Skeletal muscle cell (primary cell): Measurements from ENCODE around the gene GFRA4.

Source experiments
- DNase-seq: peaks from one replicate; pipeline ENCODE4 v3.0.0-alpha.2; 2010; ENCODE audit warnings: low read depth
- H3K4me3 ChIP-seq: 2 replicates; pipeline ENCODE4 v1.5.1; 2011; ENCODE audit warnings: low read depth, mild to moderate bottlenecking, control low read depth, low read length, moderate library complexity

GFRA4 gene

DNA sequence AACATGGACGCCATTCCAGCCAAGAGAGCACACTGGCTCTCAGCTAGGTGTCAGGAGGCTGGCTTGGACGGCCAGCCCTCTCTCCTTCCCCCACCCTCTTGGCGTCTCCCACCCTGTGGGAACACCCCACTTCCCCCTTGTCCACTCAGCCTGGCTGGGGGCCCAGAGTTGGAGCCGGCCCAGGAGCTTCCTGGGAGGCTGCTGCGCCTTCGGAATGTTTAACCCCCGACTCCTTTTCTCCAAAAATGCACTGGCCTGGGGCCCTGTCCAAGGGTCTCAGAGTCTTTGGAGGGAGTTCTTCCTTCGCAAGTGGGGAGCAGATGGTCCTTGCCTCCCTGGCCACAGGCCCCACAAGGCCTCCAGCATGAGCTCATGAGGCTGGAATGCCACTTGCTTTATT lies 14.5 kb upstream of the GFRA4 start:
- DNase-seq: no peak
- no peak overlapping the region for H3K4me3 ChIP-seq

DNA sequence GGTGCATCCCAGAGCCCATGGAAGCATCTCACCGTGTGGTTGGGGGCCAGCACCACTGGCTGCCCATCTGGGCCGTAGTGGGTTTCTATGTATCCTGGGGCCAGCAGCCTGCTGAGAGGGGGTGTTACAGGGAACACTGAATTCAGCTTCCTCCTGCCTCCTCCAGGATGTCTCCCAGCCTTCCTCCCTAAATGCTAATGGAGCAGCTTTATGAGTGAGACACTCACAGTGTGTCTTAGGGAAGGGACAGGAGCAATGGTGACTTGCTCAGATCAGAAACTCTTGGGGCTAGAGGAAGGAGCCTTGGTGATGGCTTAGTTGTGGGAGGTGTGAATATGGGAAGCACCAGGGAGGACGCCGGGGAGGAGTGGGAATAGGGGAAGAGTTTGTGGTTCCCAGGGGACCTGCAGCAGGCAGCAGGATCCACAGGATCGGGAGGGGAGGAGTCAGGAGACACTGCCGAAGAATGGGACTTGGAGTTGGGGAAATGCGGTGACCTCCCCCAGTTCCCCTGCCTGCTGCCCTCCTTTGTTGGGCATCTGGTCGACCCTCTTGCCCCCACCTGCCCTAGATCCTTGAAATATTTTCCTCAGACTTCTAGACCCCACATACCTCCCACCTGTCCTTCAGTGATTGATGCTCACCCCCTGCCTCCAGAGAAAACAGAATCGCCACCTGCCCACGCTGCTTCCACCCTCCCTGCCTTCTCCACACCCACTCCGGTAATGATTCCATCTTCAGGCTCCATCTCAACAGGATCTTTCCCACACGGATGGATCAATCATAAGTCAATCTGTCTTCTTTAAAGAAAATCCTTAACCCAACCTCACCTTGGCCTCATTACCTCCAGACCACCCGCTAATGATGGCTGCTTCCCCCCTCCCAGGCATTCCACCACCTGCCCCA lies 12.0 kb upstream of the GFRA4 start:
- no peak overlapping the region for H3K4me3 ChIP-seq
- no peak for DNase-seq

DNA sequence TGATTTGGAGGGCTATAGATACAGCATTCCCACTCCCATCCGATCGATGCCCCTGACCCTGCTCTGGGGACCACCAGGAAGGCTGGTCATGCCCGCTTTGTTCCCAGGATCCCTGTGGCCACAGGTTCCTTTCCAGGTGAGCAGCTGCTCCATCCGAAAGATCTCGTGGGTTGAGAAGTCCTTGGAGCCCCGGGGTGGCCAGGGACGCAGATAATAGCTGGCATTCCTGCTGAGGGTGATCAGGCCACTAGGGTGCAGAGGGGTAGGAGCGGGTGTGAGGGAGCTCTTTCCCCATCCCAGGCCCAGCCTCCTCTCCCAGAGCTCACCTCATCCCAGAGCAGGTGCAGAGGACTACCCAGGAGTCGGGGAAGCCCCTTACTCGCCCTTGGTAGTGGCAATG lies 11.2 kb upstream of the GFRA4 start:
- no peak for DNase-seq
- H3K4me3 ChIP-seq: no peak overlapping the region

DNA sequence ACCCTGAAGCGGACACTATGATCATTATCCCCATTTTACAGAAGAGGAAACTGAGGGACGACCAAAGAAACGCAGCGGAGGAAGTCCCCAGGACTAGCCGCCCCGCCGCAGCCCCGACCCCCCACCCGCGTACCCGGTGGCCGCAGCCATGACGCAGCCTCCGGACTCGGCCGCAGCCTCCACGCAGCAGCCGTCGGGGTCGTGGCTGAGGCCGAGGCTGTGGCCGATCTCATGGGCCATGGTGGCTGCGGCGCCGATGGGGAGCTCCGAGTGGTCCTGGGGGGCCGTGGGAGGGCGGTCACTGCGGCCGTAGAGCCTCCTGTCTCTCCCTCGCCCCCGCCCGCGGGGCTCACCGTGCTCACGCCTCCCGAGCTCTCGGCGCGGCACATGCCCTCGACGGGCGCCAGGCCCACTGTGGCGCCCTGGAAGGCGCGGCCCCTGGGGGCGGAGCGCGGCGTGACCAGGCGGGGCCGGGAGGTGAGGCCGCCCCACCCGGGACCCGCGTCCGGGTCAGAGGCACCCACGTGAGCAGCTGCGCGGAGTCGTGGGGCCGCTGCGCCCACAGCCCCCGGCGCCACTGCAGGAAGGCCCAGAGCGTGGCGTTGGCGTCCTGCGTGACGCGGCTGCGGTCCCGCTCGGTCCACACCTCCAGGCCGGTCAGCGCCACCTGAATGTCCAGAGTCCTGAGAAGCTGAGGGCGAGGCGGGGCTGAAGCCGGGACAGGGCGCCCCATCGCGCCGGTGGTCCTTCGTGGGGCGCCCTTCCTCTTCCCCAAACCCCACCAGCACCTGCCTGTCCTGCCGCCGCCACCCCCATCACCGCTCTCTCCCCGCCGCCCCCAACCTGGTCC lies 10.2 kb upstream of the GFRA4 start:
- DNase-seq: no peak
- H3K4me3 ChIP-seq: no peak overlapping the region

DNA sequence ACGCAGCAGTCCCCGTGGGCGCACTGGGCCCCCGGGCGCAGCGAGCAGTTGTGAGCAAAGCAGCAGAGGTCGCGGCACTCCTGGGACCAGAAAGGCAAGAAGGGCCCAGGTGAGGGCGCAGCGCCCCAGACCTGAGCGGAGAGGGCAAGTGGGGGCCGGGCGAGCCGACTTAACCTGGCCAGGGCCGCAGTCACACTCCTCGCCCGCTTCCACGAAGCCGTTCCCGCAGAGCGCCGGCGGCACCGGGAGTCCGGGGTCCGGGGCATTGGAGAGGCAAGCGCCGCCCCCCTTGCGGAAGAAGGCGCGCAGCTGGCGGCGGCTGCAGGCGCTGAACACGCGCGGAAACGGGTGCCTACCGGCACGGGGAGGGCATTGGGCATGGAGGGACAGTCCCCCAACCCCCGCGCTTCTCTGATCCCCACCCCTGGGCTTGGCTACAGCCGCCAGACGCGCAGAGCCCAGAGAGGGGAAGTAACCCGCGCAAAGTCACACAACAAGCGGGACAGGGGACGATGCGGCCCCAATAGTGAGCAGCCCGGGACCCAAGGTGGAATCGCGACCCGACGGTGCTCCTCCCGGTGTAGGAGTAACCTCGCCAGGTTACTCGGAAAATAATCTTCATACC lies 9.5 kb upstream of the GFRA4 start:
- H3K4me3 ChIP-seq: no peak overlapping the region
- no peak for DNase-seq

DNA sequence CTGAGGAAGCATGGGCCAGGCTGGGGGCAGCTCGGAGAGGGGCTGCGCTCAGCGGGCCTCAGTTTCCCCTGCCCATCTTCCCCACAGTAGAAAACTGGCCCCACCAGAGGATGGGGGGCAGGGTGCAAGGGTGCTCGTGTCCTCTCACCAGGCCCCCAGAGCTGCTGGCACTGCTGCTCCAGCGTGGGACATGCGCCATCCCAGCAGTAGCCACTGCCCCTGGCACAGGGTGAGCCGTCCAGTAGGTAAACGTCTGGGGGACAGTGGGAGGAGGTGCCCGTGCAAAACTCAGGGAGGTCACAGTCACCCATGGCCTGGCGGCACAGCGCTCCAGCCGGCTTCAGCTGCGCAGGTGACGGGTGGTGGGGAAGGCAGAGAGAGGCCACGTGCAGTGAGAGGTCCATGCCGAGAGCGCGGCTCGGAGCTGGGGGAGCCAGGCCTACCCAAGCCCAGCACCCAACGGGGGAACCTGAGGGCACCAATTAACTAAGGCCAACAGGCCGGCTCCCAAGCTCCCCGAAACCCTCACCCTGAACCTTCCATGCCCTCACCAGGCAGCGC lies 8.9 kb upstream of the GFRA4 start:
- no peak overlapping the region for H3K4me3 ChIP-seq
- DNase-seq: no peak

DNA sequence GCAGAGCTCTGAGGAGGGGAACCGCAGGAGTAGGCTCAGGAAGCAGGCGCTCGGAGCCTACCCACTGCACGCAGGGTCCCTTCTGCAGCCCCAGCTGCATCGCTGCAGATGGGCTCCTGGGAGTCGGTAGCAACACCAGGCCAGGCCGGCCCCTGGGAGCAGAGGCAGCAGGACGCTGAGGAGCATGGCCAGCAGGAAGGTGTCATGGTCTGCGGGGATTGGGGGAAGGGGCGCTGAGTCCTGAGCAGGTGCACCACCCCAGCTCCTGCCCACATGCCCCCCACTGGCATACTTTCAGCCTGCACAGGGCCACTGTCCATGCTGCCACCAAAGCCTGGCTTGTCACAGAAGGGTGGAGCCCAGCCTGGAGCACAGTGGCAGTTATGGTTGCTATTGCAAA lies 7.7 kb upstream of the GFRA4 start:
- no peak overlapping the region for H3K4me3 ChIP-seq
- DNase-seq: no peak

DNA sequence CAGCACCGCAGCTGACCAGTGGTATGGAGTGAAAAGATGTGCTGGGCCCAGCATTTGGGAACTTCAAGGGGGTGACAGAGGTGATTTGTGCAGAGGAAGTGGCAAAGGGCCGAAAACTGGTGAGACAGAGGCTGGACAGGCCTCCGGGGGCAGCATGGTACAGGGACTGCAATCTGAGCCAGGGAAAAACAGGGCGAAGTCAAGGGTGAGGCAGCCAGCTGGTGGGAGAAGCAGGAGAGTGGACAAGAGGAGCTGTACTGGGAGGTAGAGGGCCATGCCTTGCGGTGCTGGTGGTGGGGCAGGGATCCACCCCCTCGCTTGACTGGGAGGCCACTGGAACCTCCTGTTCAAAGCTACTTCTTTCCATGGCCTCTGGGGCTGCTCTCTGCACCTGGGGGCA lies 7.3 kb upstream of the GFRA4 start:
- DNase-seq: no peak
- H3K4me3 ChIP-seq: no peak overlapping the region

DNA sequence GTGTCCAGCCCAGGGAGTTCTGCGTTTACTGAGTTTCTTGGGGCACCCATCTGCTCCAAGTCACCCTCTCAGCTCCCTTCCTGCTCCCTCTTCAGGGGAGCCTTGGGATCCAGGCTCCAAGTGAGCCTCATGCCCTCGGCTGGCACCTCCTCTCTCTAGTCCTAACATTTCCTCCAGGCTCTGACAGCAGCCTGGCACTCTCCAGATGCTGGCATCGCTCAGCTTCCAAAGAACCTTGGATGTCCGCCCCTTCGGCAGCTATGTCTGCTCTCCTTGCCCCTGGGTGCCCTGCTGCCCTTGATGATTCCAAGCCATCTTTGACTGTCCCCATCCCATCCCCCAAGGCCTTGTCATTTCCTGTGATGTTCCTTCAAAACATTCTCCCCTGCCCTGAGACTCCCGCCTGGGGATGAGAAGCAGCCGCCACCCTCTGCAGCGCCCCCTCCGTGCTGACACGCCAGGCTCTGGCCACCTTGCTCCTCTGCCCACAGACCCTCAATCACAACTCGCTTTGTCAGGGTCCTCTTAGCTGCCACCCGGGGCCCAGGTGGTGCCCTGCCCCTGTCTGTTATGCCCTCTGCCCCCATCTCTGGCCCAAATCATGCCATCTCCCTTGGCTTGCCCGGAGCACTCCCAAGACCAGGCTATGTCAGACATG lies 6.6 kb upstream of the GFRA4 start:
- DNase-seq: no peak
- no peak overlapping the region for H3K4me3 ChIP-seq

DNA sequence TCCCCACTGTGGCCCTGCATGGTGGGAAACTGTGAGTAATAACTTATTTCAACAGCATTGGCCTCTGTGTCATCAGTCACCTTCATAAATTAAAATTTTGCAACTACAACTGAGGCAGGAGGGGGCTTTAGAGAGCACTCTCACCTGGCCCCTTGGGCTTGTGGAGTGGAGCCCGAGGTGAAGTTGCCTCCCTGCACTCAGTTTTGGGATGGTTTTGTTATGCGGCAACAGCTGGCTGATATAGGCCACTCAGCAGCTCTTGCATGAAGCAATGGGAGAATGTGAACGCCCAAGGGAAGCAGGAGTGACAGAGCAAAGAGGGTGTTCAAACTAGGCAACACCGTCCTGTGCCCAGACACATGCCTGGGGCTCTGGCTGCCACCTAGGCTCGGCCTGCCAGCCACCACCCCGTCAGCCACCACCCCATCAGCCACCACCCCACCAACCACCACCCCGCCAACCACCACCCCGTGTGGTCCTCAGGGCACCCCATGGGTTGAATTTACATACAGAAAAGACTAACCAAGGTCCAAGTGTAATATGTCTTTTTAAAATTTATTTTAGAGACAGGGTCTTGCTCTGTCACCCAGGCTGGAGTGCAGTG lies 4.3 kb upstream of the GFRA4 start:
- DNase-seq: no peak
- H3K4me3 ChIP-seq: no peak overlapping the region

DNA sequence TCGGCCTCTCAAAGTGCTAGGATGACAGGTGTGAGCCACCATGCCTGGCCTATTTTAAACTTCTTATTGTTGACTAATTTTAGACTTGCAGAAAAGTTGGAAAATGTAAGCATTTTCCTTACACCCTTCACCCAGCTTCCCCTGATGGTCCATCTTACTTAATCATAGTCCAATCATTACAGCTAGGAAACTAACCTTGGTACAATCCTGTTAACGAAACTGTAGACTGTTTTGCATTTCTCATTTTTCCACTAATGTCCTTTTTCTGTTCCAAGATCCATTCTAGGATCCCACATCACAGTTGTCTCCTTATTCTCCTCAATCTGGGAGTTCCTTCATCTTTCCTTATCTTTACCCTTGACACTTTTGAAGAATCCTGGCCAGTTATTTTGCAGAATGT lies 659 bp upstream of the GFRA4 start:
- no peak overlapping the region for H3K4me3 ChIP-seq
- no peak for DNase-seq

DNA sequence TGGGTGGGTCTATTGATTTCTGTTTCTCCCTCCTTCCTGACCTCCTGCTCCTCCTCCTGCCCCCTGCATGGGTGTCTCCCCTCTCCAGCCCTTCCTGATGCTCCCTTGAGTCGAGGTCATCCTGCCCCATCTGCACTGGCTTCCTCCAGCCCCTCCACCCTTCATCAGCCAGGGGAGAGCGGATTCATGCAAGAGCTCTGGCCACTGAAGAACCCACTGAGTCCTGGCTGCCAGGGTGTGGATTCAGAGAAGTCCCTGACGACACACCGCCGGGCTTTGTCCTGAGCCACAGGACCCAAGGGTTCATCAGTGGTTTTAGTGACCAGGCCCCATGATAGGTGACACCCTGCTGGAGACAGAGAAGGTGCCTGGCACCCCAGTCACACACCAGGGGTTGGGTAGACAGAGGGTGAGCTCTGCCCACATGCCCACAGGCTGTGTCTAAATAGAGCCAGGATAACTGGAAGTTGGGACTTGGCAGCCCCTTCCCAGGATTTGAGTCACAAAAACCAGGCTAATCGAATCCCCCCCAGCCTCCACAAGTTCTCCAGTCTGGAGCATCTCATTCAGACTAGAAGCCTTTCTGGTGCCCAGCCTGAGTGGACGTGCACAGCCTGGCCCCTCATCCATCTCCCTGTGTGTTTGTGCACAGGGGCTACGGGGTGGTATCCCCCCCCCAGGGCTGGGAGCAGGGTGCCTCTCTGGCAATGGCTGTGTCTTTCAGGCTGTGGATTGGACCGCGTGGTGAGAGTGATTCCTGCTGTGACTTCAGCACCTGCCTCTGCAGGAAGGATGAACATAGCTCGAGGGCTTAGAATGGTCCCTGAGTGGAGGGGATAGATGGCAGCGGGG lies 1.2 kb downstream of the GFRA4 start:
- DNase-seq: no peak
- no peak overlapping the region for H3K4me3 ChIP-seq

DNA sequence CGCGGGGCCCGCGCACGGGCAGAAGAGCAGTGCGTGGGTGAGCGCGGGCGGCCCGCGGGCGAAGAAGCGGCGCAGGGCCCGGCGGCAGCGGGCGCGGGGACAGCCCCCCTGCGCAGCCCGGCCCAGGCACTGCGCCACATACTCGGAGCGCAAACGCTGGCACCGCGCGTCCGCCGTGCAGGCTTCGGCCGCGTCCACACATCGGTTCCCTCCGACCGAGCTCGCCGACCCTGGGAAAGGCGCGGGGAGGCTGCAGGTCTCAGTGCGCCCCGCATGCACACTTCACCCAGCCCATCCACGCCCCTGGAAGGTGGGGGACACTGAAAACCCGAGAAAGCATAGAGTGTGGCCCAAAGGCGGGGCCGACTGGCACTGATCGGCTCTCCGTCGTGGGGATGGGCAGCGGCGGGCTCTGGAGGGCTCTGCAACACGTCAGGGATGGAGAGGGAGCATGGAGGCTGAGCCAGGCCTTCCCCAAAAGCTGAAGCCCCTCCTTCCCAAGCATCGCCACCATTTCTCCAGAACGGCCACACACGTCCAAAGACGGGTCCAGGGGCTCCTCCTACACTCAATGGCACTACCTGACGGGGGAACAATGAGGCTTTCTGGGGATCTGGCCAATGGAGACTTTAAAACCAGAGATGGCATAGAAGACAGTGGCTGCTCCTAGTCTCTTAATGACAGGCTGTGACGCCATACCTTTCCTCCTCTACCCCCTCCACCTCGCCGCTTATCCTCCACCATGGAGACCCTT lies 2.0 kb downstream of the GFRA4 start:
- H3K4me3 ChIP-seq: no peak overlapping the region
- no peak for DNase-seq

DNA sequence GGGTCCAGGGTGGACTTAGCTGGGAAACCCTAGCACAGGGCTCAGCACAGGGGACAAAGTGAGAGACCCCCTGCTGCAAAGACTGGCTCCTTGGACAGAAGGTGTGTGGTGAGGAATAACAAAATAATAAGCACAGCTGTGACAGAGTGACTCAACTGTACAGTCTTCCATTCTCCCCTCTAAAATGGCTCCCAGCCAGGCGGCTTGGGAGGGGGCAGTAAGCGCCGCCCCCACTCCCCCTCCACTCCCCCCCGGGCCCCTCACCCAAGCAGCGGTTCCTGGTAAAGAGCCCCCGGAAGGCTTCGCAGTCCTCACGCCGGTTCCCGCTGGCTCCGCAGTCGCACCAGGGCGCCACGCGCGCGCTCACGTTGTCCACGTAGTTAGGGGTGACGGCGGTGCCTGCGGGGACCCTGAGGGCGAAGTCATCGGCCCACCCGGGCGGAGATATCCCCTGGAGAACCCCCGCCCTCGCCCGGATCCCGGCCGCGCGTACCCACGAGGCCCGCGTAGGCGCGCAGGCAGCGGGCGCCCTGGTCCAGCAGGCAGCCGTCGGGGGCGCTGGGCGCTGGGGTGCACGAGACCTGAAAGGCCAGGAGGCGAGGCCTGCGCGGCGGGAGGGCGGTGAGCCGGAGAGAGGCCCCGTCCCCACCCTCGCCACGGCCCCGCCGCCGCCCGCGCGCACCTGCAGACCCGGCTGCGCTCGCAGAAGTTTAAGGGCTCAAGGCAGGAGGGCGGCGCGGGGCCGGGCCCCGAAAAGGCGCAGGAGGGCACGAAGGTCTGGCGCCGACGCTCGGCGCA lies 2.7 kb downstream of the GFRA4 start:
- H3K4me3 ChIP-seq: no peak overlapping the region
- DNase-seq: no peak

DNA sequence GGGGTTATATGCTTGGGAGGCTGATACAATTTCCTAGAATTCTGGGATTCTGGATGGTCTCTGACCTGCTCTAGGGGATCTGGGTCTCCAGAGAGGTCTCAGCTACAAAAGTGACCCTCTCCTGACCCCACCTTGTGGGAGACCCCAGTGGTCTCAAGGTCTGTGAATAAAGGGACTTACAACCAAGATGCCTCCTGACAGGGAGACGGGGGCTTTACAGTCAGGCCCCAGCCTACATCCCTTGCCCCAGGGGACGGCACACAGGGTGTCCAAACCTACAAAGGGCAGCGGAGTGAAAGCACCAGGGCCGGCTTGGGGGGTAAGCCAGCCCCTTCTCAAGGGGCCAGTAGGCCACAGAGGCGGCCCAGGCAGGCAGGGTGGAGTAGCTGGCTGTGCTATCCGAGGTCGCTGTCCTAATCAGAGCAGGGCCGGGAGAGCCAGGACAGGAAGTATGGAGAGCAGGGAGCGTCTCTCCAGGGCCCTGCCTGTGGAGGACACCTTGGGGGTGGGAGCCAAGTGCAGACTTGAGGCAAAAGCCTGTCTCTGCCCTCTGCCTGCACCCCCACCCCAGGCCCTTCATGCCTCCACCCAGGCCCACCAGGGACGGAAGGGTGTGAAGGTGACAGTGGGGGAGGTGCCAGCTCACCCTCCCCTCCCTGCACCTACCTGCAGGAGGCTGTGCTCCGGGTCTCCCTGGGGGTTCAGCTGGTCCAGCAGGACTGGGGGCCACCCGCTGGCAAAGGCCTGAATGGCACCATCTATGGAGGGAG lies 3.5 kb downstream of the GFRA4 start:
- no peak for DNase-seq
- H3K4me3 ChIP-seq: no peak overlapping the region
